CD4-positive, alpha-beta T cell treated with Interleukin-4 for 1 hour (primary cell): Measurements from ENCODE around the gene RTKN.
"Not testable (repeated sequence)": the region's sequence is repeated elsewhere in the genome, so short reads cannot be mapped to it uniquely, and the experiment has no call there.

Source experiments
- DNase-seq, 2 donors: peaks; one replicate each; pipeline ENCODE4 v3.0.0-alpha.2; 2020 to 2022

Gene RTKN

DNA sequence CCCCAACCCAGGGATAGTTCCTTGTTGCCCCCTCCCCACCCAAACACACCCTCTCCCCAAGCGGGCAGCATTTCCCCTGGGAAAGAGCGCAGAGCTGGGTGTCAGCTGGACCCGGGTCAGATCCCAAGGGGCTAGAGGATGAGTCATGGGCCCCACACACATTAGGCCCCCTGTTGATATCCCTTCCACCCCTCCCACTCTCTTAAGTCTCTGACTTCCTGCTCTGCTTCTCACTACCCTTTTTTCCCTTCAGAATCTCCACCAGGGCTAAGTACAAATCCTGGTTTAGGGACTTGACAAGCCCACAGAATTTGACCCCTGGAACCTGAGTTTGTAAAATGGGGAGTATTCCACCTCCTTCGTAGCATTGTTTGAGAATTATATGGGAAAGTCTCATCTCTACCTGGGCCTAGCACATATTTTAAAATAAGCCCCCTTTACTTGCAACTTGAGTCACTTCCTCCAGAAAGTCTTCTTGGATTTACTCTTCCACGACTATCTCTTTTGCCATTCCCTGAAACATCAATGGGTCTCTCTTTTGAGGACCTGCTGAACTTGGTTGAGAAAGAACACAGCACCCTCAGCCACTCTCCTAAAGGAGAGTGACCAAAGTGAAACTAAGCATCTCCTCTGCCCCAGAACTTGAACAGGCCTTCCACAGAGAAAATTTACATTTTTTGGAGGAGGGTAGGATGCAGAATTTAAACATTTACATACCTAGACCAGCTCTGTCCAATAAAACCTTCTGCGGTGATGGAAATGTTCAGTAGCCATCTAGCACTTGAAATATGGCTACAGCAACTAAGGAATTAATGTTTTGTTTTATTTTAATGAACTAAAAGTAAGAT lies 4.7 kb downstream of the RTKN start:
- no peak for DNase-seq

DNA sequence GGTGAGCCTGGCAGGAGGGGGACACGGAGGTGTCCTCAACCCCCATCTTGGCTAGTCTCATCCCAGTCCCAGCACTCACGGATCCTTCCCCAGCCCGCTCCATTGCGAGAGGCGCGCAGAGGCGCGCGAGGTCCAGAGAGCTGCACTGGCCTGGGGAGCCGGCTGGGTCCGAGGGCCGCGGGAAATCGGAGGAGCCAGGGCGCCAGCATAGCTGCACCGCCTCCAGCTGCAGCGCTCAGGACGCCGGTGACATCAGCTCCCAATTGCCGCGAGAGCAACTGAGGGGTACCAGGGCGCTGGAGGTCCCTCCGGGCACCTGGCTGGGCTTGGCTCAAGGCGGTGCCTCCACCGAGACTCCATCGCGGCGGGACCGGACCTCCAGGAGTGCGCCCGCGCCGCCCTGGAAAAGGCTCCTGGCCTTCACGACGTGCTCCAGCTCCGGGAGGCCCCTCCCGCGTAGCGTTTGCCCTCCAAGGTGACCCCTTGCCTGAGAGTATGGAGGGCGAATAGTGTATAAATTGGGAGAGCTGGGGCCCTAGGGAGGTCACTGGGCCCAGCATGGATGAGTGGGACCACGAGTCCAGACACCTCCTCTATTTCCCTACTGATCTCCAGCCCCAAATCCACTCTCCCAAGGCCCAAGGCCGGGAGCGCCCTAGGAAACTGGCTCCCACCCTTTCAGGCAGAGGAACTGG lies 5.5 kb downstream of the RTKN start:
- no peak for DNase-seq

DNA sequence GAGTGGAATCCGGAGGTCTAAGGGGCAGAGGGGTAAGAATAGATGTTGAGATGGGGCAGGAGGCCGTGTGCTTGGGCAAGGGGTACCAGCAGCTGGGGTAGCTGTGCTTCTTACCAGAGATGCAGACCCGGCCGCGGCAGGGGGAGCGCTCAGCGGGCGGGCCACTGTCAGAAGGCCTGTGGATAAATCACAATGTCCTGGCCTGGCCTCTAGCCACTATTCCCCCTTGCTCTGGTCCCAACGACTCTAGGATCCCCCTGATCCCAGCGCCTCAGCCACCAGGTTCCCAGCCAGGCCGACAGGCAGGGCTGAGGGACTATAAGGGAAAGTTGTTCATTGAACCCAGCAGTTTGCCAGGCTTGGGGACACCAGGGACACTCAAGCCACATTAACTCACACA lies 11.2 kb downstream of the RTKN start:
- no peak for DNase-seq

DNA sequence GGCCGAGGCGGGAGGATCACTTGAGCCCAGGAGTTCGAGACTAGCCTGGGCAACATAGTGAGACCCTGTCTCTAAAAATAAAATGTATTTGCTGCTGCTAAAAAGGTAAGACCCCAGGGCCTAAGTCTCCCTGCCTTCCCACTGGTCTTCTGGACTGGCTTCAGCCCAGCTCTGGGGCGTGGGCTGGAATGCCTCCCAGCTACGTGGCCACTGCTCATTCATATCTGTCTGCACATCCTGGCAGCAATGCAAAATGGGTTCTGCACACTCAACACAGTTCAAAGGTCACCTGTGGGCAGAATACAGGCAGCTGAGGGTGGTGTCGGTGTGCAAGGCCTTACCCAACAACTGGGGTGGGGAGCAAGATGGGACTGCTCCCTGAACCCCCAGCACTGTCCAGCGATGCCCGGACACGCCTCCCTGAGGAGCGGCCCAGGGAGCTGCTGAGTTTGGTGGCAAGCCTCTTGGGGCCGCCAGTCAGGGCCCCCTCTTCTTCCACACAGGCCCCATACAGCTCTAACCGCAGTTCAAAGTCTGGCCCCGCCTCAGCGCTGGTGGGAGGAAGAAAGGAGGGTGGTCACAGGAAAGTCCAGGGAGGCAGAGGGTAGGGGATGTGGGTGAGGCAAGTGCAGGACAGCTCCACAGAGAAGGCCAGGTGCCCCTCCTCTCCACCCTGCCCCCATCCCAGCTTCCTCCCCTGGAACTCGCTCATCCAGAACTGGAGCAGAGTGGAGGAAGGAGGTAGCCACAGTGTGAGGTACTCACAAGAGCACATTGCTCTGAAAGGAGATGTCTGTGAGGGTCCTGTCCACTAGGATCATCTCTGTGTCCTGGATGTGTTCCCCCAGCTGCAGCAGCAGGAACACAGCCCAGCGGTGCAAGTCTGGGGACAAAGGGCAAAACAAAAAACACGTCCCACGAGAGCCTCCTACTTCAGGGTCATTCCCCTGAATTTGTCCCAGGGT lies 12.0 kb downstream of the RTKN start:
- DNase-seq: no peak

DNA sequence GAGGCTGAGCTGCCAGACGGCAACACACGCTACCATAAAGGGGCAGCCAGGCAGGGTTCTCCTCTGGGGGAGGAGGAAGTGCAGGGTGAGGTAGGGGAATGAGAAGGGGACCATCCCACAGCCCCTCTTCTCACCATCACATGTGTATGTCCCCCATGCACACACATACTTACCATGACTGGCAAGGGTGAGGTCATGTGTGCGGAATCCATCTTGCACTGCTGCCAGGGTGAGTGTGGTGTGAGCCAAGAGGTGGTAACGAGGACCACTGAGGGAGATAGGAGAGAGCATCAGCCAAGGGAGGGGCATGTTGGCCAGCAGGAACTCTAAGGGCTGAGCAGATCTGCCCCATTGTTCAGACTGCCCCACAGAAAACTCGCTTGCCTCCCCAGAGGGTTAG lies 13.1 kb downstream of the RTKN start:
- no peak for DNase-seq

DNA sequence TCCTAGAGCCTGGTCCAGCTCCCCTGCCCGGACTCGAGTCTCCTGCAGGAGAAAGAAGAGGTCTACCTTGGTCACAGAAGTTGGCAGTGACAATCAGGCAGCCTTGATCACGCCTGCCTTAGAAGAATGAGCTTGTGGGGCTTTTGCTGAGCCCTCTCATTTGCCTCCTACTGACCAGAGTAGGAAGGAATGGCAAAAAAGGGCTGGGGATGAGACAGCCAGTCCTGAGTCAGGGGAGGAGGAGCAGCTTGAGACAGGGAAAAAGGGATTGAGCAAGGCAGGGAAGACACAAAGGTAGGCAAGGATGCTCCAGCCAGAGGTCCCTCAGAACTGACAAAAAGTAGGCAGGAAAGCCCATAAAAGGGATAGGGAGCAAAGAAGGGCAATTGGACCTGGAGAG lies 14.2 kb downstream of the RTKN start:
- no peak for DNase-seq

DNA sequence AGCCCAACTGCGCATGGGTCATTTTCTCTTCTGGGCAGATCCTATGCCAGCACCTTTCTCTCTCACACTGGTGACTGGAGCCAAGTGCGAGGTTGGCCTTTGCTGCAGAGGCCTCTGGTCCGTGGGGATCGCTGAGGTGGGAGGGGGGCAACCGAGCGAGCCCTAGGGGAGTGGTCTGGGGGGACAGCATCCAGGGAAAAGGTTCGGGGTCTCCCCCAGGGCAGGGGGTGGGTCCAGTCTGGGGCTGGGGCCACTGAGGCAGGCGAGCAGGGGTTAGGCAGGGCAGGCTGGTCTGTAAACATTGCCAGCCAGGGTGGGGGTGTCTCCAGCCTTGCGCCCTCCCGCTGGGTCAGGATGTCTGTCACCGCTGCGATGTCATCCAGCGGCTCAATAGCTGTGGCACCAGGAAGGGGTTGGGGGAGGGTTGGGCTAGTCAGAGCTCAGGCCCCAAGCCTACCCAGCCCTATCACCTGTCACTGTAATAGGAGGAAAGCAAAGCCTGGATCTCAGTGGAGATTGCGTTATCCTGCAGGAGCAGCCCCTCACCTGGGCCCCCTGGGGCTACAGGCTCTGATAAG lies 15.5 kb downstream of the RTKN start:
- DNase-seq: no peak

DNA sequence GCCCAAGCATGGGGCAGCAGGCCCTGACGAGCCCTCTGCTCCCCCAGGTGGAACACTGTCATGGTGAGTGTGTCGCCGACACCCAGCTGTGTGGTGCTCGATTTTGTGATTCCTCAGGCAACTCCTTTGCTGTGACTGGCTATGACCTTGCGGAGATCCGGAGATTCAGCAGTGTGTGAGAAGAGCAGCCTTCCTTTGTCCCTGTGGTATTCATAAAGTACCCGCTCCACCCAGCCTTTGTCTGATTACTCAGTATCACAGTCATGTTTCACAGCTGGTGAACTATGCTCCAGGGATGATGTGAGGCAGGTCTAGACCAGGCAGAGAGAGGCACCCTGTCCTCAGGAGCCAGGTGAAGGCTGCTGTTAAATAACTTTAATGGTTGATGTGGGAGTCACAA lies 16.2 kb downstream of the RTKN start:
- DNase-seq: no peak

DNA sequence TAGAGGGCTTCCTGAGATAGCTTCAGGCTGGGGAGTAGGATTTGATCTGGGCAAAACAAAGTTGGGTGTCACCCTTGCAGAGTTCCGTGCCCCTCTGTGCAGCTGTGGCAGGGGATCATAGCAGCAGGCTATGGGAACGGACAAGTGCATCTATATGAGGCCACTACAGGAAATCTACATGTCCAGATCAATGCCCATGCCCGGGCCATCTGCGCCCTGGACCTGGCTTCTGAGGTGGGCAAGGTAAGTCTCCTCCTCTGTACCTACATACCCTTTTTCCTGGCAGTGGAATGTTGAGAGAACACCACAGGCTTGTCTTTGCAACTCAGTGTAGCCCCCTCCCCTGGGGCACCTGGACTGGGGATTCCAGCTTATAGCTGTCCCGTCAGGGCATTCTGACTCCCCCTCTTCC lies 16.7 kb downstream of the RTKN start:
- no peak for DNase-seq

DNA sequence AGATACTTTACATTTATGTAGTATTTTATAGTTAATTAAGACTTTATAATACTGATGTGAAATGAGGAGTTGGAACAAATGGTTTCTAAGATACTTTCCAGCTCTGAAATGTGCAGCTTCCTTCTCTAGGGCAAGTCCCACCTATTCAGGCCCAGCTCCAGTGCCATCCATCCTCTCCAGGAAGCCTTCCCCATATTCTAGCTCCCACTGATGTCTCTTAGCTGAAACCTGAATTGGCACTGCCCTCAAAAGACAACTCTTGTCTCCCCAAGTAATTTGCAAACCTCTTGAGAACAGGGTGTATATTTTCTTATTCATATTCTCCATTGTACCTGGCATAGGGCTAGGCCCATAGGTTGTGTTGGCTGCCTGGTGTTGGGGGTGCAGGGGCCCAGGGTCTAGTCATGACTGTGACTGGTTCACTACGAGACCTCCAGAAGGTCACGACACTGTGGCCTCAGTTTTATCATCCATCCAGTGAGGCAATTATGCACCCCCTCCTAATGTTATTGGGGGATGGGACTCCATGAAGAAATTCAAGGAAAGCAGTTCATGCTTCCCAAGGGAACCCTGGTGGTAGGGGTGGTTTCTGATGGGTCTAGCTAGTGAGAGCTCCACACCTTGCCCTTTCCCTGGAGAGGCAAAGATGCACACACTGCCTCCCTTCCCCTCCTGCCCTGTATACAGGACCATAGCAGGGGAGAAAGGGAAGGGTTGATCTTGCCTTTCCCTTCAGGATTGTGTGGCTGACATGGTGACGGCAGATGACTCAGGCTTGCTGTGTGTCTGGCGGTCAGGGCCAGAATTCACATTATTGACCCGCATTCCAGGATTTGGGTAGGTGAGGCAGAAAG lies 17.4 kb downstream of the RTKN start:
- no peak for DNase-seq

DNA sequence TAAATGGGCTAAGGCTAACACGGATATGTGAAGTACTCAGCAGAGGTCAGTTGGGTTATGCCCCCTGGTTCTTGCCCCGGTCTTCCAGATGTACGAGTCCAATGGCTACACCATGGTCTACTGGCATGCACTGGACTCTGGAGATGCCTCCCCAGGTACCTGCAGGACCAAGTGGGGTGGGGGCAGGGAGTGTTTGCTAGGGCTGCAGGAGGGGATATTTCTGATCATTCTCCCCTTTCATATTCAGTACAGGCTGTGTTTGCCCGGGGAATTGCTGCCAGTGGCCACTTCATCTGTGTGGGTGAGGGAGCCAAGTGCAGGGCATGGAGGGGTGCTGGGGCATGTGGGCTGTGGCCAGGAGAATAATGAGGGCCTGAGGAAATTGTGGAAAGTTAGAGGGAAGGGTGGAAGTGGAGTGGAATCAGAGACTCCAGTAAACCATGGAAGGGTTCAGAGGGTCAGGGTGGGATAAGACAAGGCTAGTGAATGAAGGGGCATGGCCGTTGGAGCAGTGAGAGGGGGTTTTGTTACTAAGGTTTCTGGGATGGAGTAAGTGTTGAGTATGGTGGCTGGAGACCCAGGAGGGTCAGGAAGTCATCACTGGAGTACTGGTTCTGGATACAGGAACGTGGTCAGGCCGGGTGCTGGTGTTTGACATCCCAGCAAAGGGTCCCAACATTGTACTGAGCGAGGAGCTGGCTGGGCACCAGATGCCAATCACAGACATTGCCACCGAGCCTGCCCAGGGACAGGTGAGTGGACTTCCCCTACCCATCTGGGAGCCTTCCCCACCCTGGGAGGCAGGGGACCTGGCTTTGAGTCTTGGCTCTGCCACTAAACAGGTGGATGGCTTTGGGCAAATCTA lies 18.3 kb downstream of the RTKN start:
- DNase-seq: no peak

DNA sequence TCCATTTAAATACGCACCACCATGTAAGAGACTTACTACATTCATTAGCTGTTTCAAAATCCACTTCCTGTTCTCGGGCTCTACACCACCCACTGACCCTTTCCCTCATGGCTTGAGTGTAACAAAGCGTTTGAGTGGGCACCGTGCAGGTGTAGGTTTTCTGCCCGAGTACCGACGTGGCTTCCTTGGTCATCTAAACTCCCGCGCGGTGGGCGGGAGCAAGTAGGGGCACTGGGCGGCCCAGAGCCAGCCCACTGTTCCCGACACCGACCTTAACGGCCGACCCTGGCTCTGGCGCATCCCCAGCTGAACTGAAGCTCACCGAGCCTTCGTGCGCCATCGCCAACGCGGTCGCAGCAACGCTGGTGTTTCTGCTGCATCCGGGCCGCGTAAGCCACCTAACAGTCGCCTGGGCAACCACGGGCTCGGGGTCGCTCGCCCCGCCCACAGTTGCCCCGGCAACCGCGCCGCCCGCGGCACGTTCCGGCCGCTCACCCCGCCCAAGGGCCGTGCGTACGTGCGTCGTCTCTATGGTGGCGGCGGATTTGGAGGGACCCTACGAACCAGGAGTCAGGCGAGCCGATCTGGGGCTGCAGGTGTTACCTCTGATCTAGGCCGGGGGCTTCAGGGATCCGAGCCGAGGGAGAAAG lies 20.4 kb downstream of the RTKN start, which contains the start of the genes C2orf81 and WDR54:
C2orf81 (minus strand) TSS at position 399 of the 650 bp plus-strand sequence; CDS start at position 340, 59 bp downstream.
WDR54 (plus strand) TSS at position 510 of the 650 bp plus-strand sequence. CDS start 424 bp downstream, outside the sequence.
- DNase-seq: peak; percentile 94 to 95

DNA sequence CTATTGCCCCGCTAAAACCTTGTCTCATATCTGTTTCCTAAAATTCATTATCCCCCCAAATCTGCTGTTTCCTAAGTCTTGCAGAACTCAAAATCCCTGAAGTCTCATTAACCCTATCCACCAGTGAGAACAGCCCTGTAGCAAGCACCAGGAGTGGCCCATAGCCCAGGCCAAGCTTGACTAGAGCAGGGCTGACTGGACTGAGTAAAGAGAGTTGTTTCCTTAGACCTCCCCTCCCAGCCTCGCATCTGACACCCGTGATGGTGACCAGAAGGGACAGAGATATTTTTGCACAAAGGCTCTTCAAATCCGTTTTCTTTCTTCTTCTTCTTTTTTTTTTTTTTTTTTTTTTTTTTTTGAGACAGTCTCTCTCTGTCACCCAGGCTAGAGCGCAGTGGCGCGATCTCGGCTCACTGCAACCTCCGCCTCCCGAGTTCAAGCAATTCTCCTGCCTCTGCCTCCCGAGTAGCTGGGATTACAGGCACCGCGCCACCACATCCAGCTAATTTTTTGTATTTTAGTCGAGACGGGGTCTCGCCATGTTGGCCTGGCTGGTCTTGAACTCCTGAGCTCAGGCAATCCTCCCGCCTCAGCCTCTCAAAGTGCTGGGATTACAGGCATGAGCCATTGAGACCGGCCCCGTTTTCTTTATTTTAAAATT lies 21.2 kb downstream of the RTKN start:
- not testable (repeated sequence) for DNase-seq

DNA sequence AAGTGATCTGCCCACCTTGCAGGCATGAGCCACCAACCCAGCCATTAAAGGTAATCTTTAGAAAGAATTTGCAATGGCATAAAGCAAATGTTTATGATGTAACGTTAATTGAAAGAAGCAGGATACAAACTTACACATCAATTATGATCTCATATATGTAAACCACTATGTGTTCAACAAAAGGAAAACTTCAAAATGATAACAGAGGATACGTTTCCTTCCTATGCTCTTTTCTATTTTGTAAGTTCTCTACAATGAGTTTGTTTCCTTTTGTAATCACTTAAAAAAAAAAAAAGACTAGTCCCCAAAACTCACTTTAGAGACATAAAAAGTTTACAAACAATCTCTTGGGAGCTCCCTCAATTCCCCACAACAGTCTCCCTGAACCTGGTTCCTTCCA lies 21.7 kb downstream of the RTKN start:
- no peak for DNase-seq

DNA sequence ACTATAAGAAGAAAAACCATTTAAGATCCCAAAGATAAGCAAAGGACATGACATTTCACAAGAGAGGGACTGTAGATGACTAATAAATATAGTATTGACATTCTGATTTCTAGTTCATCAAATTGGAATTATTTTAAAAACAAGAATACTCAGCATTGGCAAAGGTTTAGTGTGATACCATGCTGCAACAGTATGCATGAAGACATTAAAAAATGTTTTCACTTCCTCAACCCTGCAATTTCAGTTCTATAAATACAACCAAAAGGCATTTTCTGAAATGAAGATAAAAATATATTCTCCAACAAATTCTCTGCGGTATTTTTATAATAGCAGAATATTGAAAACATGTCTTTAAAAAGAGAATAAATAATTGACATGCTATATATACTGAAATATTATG lies 22.4 kb downstream of the RTKN start:
- no peak for DNase-seq

DNA sequence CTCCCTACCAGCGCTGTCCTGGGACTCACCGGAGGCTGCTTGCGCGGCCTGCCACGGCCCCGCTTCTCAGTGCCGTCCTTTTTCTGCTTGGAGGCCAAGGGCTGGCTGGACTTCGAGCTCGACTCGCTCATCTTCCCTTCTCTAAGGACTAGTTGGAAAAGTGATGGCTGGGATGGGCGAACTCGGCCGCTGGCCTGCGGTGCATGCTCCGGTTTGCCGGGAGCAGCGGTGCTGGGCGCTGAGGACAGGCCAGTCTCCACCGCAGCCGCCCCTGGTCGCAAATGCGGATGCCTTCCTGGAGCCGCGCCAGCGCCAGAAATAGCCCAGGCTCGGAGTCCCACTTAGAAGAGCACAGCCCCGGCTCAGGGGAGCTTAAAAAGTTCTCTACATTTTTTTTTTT lies 23.4 kb downstream of the RTKN start:
- no peak for DNase-seq

DNA sequence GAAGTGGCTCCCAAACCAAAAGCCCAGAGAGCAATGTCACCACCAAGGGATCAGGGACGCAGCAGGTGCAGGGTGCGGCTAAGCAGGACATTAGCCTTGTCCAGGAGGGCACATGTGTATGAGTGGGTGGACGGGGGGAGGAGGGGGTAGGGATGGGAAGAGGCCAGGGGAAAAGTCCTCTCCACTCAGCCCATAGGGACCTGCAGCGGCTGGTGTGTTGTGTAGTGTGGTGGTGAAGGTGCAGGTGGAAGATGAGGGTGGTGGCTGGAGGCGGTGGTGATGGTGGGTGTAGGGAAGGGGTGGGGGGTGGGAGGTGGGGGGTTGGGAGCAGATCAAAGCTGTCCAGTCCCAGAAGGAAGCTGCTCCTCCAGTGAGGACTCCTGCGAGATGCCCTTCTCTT lies 24.0 kb downstream of the RTKN start:
- DNase-seq: no peak

DNA sequence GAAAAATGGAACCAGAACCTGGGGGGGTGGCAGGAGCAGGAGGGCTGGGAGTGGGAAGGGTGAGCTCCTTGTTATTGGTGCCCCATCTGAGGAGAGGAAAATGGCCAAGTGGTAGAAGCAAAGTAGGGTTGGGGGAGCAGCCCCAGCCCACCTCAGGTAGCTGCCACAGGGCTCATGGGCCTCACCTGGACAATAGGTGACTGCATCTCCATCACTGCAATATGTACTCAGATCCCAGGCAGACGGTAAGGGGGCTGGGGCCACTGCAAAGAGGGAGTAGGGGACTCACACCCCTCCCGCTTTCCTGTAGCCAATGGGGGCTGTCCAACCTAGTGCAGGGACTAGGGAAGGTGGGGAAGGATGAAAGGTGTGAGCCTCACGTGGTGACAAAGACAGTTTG lies 24.5 kb downstream of the RTKN start:
- DNase-seq: no peak

DNA sequence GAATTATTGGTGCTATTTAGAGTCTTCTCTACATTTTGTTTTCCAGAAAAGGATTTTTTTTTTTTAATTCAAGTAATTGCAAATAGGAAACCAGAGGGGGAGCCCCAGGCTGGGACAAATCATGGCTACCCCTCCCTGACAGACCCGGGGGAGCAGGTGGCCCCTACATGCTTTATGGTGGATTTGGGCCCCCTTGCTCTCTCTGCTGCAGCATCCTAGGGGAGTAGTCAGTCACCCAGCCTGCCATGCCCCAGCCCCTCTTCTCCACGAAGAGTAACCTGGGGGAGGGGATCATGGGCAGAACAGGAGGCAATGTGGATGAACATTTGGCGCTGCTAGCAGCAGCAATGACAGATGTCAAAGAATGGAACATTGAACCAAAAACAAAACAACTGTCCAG lies 25.0 kb downstream of the RTKN start:
- DNase-seq: peak in 1 of 2 donors; percentile 20
